Neural progenitor cell (in vitro differentiated cells): ENCODE measurements around the gene HS3ST5. TPM values are rescaled to one million over a fixed set of nuclear protein-coding genes. Genes with fewer than 3 reads are reported as not detected.

Source experiments
- DNase-seq: peaks from one replicate; pipeline ENCODE4 v3.0.0-alpha.2; 2016; ENCODE audit warnings: low spot score
- H2AFZ ChIP-seq: fragments of 200-600 bp; sonication (generic); replicated peaks from 2 replicates; pipeline ENCODE4 v1.6.1; 2016; ENCODE audit warnings: antibody characterized with exemption
- H3F3A ChIP-seq: fragments of 200-600 bp; sonication (generic); 2 replicates; pipeline ENCODE4 v1.6.1; 2016; ENCODE audit warnings: antibody characterized with exemption, low read depth
- H3K27ac ChIP-seq: fragments of 200-600 bp; sonication (generic); 2 replicates; pipeline ENCODE4 v1.5.1; 2016; ENCODE audit warnings: mild to moderate bottlenecking
- H3K27me3 ChIP-seq: fragments of 200-600 bp; sonication (generic); 2 replicates; pipeline ENCODE4 v1.6.1; 2016; ENCODE audit warnings: mild to moderate bottlenecking, moderate library complexity
- H3K36me3 ChIP-seq: fragments of 200-600 bp; sonication (generic); 2 replicates; pipeline ENCODE4 v1.5.1; 2016
- H3K4me1 ChIP-seq: fragments of 200-600 bp; sonication (generic); 2 replicates; pipeline ENCODE4 v1.6.1; 2016; ENCODE audit warnings: mixed run types
- H3K4me2 ChIP-seq: fragments of 200-600 bp; sonication (generic); 2 replicates; pipeline ENCODE4 v1.6.1; 2016
- H3K4me3 ChIP-seq: fragments of 200-600 bp; sonication (generic); 2 replicates; pipeline ENCODE4 v1.5.1; 2016
- H3K79me2 ChIP-seq: fragments of 200-600 bp; sonication (generic); 2 replicates; pipeline ENCODE4 v1.6.1; 2016; ENCODE audit warnings: low read depth
- H3K9ac ChIP-seq: fragments of 200-600 bp; sonication (generic); 2 replicates; pipeline ENCODE4 v1.6.1; 2016
- H3K9me3 ChIP-seq: fragments of 200-600 bp; sonication (generic); 2 replicates; pipeline ENCODE4 v1.5.1; 2016; ENCODE audit warnings: low read depth
- H4K20me1 ChIP-seq: fragments of 200-600 bp; sonication (generic); 2 replicates; pipeline ENCODE4 v1.6.1; 2016; ENCODE audit warnings: low read depth
- H3K27ac Mint-ChIP-seq: 3 replicates; pipeline ENCODE4 v1.8.0; 2021; ENCODE audit warnings: mixed read lengths
- H3K27me3 Mint-ChIP-seq: 2 replicates; pipeline ENCODE4 v1.8.0; 2022; ENCODE audit warnings: low read depth, mild to moderate bottlenecking, inconsistent platforms, moderate library complexity, mixed read lengths; ENCODE audit not compliant: insufficient read depth
- H3K36me3 Mint-ChIP-seq: 3 replicates; pipeline ENCODE4 v1.8.0; 2021; ENCODE audit warnings: mixed read lengths
- H3K4me1 Mint-ChIP-seq: 3 replicates; pipeline ENCODE4 v1.8.0; 2021; ENCODE audit warnings: mixed read lengths
- H3K4me3 Mint-ChIP-seq: 3 replicates; pipeline ENCODE4 v1.8.0; 2021; ENCODE audit warnings: mild to moderate bottlenecking, moderate library complexity, mixed read lengths
- H3K9me3 Mint-ChIP-seq: 3 replicates; pipeline ENCODE4 v1.8.0; 2020; ENCODE audit warnings: mixed read lengths
- CTCF ChIP-seq: fragments of 200-600 bp; sonication (generic); IDR thresholded peaks from 2 replicates; pipeline ENCODE4 v1.5.1; 2017; ENCODE audit warnings: antibody characterized with exemption, mild to moderate bottlenecking
- EZH2 ChIP-seq: fragments of 200-600 bp; sonication (generic); IDR thresholded peaks from 2 replicates; pipeline ENCODE4 v1.6.1; 2017; ENCODE audit warnings: antibody characterized with exemption, mild to moderate bottlenecking, moderate library complexity
- EZH2phosphoT487 ChIP-seq: fragments of 200-600 bp; sonication (generic); IDR thresholded peaks from 2 replicates; pipeline ENCODE4 v1.6.1; 2017; ENCODE audit warnings: antibody characterized with exemption
- total RNA-seq: library from RNA; depleted of rRNA; stranded (reverse); fragments of >200 nt; gene quantifications from 2 replicates; pipeline ENCODE4 v1.2.3, GENCODE V29; 2015; ENCODE audit warnings: low replicate concordance

The HS3ST5 gene
- total RNA-seq, 1 donor from 2014 or later = 0.34 TPM

- Histone ChIP-seq H3K4me2 (peak overlapping the region; percentile 56), H3K4me1 (peaks cover 25% of the 10 kb centered on the region)
These were observed 60.5 kb downstream of the HS3ST5 start for GRCh38 chr6:114282292-114282691.

GRCh38 chr6:114281496-114281895 lies 61.3 kb downstream of the HS3ST5 start:
- no peaks in the 10 kb centered on the region for H3K36me3 Mint-ChIP-seq
- no peak overlapping the region for H3K4me3 Mint-ChIP-seq
- no peak overlapping the region for H3K27ac ChIP-seq

More at GRCh38 chr6:114282292-114282691, 60.5 kb downstream of the HS3ST5 start:
- no peak for DNase-seq
- TF ChIP-seq EZH2phosphoT487 (no peak), CTCF (no peak), EZH2 (no peak)
- H3K27ac Mint-ChIP-seq = peak overlapping the region; percentile 43
- no peaks in the 10 kb centered on the region for H3F3A ChIP-seq
- H3K36me3 ChIP-seq = no peaks in the 10 kb centered on the region
- H3K9me3 Mint-ChIP-seq = no peaks in the 10 kb centered on the region
- peak overlapping the region; percentile 48 for H3K4me3 Mint-ChIP-seq
- no peak overlapping the region for H3K9ac ChIP-seq
- H4K20me1 ChIP-seq = no peaks in the 10 kb centered on the region
- no peak overlapping the region for H3K4me3 ChIP-seq
- H3K36me3 Mint-ChIP-seq = no peaks in the 10 kb centered on the region
- H3K79me2 ChIP-seq = no peaks in the 10 kb centered on the region
- peaks cover 10% of the 10 kb centered on the region for H3K27me3 Mint-ChIP-seq
- peak overlapping the region; percentile 48 for H2AFZ ChIP-seq
- H3K27me3 ChIP-seq = no peaks in the 10 kb centered on the region
- H3K27ac ChIP-seq = no peak overlapping the region
- peaks cover 19% of the 10 kb centered on the region for H3K4me1 Mint-ChIP-seq
- H3K9me3 ChIP-seq = no peaks in the 10 kb centered on the region

GRCh38 chr6:114280239-114280982 lies 62.4 kb downstream of the HS3ST5 start:
- no peak overlapping the region for H3K27ac ChIP-seq

More at GRCh38 chr6:114281496-114281895, 61.3 kb downstream of the HS3ST5 start:
- Histone ChIP-seq H3K9me3 (no peaks in the 10 kb centered on the region), H3K27me3 (no peaks in the 10 kb centered on the region), H3K4me3 (no peak overlapping the region), H3K36me3 (no peaks in the 10 kb centered on the region), H3K9ac (no peak overlapping the region), H3F3A (no peaks in the 10 kb centered on the region), H4K20me1 (no peaks in the 10 kb centered on the region), H3K4me1 (peaks cover 25% of the 10 kb centered on the region), H3K4me2 (no peak overlapping the region), H3K79me2 (no peaks in the 10 kb centered on the region), H2AFZ (peak overlapping the region; percentile 70)
- peaks cover 10% of the 10 kb centered on the region for H3K27me3 Mint-ChIP-seq
- peaks cover 19% of the 10 kb centered on the region for H3K4me1 Mint-ChIP-seq
- no peaks in the 10 kb centered on the region for H3K9me3 Mint-ChIP-seq
- DNase-seq = no peak
- TF ChIP-seq EZH2 (no peak), CTCF (no peak), EZH2phosphoT487 (no peak)
- H3K27ac Mint-ChIP-seq = no peak overlapping the region

More at GRCh38 chr6:114280239-114280982, 62.4 kb downstream of the HS3ST5 start:
- no peaks in the 10 kb centered on the region for H3K36me3 ChIP-seq
- no peak overlapping the region for H3K27ac Mint-ChIP-seq
- peaks cover 10% of the 10 kb centered on the region for H3K27me3 Mint-ChIP-seq
- no peaks in the 10 kb centered on the region for H3K9me3 Mint-ChIP-seq
- no peaks in the 10 kb centered on the region for H4K20me1 ChIP-seq
- no peak overlapping the region for H2AFZ ChIP-seq
- H3K36me3 Mint-ChIP-seq = no peaks in the 10 kb centered on the region
- no peak overlapping the region for H3K4me3 Mint-ChIP-seq
- peaks cover 19% of the 10 kb centered on the region for H3K4me1 Mint-ChIP-seq
- no peak overlapping the region for H3K4me2 ChIP-seq
- H3K9me3 ChIP-seq = no peaks in the 10 kb centered on the region
- no peak overlapping the region for H3K4me3 ChIP-seq
- H3K79me2 ChIP-seq = no peaks in the 10 kb centered on the region
- no peak for TF ChIP-seq EZH2phosphoT487
- TF ChIP-seq EZH2 = no peak
- no peak for TF ChIP-seq CTCF
- H3F3A ChIP-seq = no peaks in the 10 kb centered on the region
- no peak overlapping the region for H3K9ac ChIP-seq
- no peaks in the 10 kb centered on the region for H3K27me3 ChIP-seq
- peaks cover 25% of the 10 kb centered on the region for H3K4me1 ChIP-seq
- DNase-seq = no peak
